HG03439 (cell line): Measurements from ENCODE around the gene NKIRAS1.
"Not testable (repeated sequence)": the region's sequence is repeated elsewhere in the genome, so short reads cannot be mapped to it uniquely, and the experiment has no call there.

Experiments
- ATAC-seq: cut with Tn5 transposase; IDR thresholded peaks from one replicate; pipeline ENCODE4 v1.9.1; 2021; ENCODE audit warnings: mild to moderate bottlenecking, moderate library complexity; ENCODE audit not compliant: unreplicated experiment

Gene NKIRAS1

GRCh38 chr3:23911397-23911796 lies 5.4 kb downstream of the NKIRAS1 start:
- no peak for ATAC-seq

- ATAC-seq, result no peak
Measured at GRCh38 chr3:23909341-23909740, 7.4 kb downstream of the NKIRAS1 start.

GRCh38 chr3:23904545-23904944 lies 12.2 kb downstream of the NKIRAS1 start:
- no peak for ATAC-seq

- ATAC-seq, result no peak
Measured at GRCh38 chr3:23900744-23901143, 16.0 kb downstream of the NKIRAS1 start.

- ATAC-seq, result no peak
Measured at GRCh38 chr3:23895181-23895580, 21.6 kb downstream of the NKIRAS1 start.

- ATAC-seq, result no peak
Measured at GRCh38 chr3:23894254-23895061, 22.3 kb downstream of the NKIRAS1 start.

GRCh38 chr3:23889950-23890349 lies 26.8 kb downstream of the NKIRAS1 start:
- ATAC-seq, result no peak

GRCh38 chr3:23889386-23889785 lies 27.4 kb downstream of the NKIRAS1 start:
- ATAC-seq, result no peak

- ATAC-seq, result no peak
Measured at GRCh38 chr3:23888617-23889228, 28.1 kb downstream of the NKIRAS1 start.

- ATAC-seq, result no peak
Measured at GRCh38 chr3:23886311-23886710, 30.5 kb downstream of the NKIRAS1 start.

- ATAC-seq, result no peak
Measured at GRCh38 chr3:23885210-23885609, 31.6 kb downstream of the NKIRAS1 start.

GRCh38 chr3:23884481-23884880 lies 32.3 kb downstream of the NKIRAS1 start:
- no peak for ATAC-seq

GRCh38 chr3:23882487-23882918 lies 34.3 kb downstream of the NKIRAS1 start:
- ATAC-seq, result no peak

GRCh38 chr3:23881993-23882392 lies 34.8 kb downstream of the NKIRAS1 start:
- ATAC-seq, result not testable (repeated sequence)

GRCh38 chr3:23880703-23881339 lies 36.0 kb downstream of the NKIRAS1 start:
- no peak for ATAC-seq

- ATAC-seq, result no peak
Measured at GRCh38 chr3:23879485-23879884, 37.3 kb downstream of the NKIRAS1 start.

- no peak for ATAC-seq
Measured at GRCh38 chr3:23877329-23877980, 39.3 kb downstream of the NKIRAS1 start.

- ATAC-seq, result no peak
Measured at GRCh38 chr3:23876923-23877322, 39.9 kb downstream of the NKIRAS1 start.

- no peak for ATAC-seq
Measured at GRCh38 chr3:23875113-23875725, 41.6 kb downstream of the NKIRAS1 start.

- no peak for ATAC-seq
Measured at GRCh38 chr3:23874359-23875112, 42.3 kb downstream of the NKIRAS1 start.
